ENCODE data around the gene ZCCHC24. TPM values are rescaled to one million over a fixed set of nuclear protein-coding genes. Genes with fewer than 3 reads are reported as not detected.

Gene ZCCHC24
- polyA plus RNA-seq, 4 donors: 21.4 to 77.0 (median 25.6) TPM

DNA sequence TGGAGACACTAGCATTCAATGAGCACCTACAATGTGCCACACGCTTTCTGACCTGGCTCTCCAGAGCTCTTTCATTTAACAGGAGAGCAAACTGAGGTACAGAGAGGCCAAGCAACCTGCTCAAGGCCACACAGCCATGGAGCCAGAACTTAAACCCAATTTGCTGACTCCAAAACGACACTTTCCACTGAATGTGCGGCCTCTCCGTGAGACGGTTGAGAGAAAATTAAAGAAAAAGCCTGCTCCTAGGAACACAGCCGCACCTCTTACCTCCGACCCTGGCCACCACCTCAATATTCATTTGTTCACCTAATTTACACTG lies 42.8 kb downstream of the ZCCHC24 start:
- DNase-seq (ENCODE audit: low read depth in 4 of 4, low spot score in 3 of 4): no peak

DNA sequence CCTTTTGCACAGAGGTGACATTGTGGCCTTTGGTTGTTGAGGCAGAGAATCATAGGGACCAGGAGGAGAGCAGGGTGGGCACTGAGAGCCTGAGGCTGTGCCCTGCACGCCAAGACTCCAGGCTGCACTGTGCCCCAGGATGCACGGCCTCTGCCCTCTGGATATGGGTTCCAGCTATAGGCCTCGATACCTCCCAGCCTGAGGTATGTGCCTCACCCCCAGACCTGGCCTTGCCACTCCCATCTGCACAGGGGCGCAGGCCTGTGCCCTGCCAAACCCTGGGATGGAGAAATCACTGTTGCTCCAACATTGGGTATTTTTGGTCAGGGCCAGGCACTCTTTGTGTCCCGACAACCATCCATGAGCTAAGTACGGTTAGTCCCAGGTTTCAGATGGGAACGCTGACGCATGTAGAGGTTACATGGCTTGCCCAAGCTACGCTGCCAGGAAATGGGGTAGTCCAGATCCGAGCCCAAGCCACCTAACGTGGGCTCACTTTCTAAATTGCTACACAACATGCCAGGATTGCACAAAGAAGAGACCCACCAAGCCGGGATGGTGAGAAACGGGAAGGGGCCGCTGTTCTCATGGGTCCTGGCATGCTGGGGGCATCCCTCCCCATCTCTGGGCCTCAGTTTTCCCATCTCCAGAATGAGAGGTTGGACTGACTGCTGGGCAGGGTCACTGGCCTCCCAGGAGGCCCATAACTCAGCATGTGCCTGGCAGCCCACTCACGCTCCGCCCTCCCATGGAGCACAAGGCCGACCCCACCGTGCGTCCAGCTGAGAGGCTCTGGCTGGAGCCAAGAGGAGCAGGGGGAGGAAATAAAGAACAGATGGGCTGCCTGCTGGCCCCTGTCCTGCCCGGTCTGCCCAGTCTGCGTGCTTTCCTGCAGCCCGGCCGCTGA lies 44.2 kb downstream of the ZCCHC24 start:
- no peak for DNase-seq (ENCODE audit: low read depth in 4 of 4, low spot score in 3 of 4)

DNA sequence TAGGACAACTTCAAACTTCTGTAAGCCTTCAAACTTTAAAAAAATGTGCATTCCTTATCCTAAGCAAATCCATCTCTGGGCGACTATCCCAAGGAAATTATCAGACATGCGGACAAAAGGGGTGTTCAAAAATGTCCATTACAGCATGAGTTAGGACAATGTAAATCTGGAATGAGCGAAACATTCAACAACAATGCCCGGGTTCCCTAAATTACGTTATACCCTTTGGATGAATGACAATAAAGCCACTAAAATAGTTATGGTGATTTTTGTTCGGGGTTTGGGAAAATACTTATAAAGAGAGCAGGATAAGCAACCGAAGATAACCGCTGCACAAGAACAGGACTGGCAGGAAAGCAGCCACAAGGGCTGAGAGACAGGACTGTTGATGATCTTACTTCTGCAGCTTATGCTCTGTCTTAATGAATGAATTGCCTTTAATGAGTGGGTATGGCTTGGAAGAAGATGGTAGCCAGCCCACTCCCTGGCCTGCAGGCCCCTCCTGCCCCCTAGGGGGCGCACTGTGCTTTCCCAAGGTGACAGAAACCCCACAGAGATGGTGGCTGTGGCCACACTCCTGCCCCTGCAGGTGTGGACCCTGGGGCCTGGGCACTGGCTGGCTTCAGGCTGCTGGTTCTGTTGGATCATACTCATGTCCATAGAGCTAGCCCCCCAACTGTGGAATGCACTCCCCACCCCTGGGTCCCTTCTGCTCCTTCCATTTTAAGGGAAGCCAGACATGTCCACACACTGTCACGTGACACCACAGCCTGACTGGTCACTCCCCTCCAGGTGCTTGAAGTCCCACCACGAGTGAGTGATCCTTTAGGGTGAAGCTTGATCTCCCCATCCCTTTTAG lies 45.0 kb downstream of the ZCCHC24 start:
- no peak for DNase-seq (ENCODE audit: low read depth in 4 of 4, low spot score in 3 of 4)

DNA sequence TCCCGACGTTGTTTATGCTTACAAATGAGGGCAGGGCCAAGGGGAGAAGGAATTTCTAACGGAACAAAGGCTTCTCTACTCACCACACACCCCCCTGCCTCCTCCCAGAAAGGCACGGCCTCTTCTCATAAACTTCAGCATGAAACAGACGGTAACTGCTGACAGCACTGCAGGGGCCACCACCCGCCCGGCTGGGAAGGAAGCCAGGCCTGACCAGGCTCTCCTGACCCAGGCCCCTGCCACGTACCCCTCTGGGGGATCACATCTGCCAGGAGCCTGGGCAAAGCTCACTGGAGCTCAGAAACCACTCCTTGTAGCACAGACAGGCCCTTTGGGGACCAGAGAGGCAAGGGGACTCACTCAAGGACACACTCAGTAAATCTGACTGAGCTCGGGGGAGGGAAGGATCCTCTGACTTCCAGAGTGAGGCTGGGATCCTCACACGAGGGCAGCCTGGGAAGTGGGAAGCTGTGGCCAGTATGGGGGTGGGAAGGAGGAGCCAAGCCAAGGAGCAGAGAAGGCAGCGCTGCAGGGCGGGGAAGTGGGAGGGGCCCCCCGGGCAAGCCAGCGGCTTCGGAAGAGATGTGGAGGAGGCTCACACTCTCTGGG lies 46.1 kb downstream of the ZCCHC24 start:
- peak; percentile 57 to 70 (median 64) for DNase-seq (ENCODE audit: low read depth in 4 of 4, low spot score in 3 of 4)

DNA sequence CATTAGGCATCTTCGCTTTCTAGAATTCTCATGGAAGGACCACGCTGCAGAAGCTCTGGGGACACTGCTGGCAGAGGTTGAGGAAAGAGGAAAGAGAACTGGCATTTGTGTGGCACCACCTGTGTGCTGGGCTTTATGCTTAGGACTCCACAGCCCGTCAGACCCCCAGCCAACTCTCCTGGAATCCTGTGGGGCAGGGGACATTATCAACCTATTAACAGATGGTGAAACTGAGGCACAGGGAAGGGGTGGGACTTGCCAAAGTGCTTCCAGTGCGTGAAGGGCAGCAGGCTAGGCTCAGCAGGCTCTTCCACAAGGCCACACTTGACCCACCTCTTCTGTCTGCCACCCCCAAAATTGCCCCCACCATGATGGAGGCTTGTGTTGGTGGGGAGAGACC lies 46.8 kb downstream of the ZCCHC24 start:
- no peak for DNase-seq (ENCODE audit: low read depth in 4 of 4, low spot score in 3 of 4)

DNA sequence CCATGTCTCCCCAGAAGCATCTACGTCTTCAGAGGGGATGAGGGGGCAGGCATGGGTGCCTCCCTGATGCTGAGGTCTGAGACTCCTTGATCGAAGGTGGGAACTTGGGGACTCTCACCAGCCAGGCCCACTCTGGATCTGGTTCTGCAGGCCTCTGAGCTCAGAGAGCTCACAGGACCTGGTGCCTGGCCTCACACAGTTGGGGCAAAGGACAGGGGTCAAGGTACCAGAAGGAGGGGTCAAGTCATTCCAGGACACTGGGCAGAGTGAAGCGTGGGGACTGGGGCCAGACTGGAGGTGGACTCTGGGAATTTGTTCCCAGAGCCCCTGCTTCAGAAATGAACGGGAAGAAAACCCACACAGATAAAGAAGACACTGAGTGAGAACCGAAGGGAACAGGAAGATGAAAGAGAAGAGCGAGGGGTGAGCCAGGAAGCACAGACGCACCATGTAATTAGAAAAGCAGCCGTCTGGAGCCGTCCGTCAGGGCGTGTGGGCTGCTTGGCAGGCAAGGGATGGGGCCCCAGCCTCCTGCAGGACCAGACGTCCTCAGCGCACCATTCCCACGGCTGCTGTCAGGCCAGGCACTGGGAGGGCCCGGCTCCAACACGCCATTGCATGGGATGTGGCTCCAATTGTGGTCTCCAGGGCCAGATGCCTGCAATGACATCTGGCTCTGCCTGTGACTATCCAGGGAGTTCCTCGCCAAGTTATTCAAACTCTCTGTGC lies 47.7 kb downstream of the ZCCHC24 start:
- DNase-seq (ENCODE audit: low read depth in 4 of 4, low spot score in 3 of 4): no peak

DNA sequence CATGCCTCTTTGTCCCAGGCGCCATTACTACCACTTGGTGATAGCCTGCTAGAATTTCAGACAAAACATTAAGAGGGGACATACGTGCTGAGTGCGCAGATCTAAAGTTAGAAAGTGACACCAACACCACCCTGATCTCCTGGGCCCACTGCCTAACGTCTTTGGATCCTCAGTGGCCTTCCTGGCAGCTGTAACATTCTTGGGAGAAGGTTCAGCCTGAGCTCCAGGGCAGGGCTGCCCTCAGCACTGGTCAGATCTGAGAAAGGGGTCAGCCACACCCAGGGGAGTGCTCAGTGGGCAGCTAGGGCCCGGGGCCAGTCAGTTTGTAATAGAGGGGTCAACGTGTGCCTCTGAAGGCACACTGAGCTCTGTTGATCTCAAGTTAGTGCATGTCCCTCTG lies 48.4 kb downstream of the ZCCHC24 start:
- no peak for DNase-seq (ENCODE audit: low read depth in 4 of 4, low spot score in 3 of 4)

DNA sequence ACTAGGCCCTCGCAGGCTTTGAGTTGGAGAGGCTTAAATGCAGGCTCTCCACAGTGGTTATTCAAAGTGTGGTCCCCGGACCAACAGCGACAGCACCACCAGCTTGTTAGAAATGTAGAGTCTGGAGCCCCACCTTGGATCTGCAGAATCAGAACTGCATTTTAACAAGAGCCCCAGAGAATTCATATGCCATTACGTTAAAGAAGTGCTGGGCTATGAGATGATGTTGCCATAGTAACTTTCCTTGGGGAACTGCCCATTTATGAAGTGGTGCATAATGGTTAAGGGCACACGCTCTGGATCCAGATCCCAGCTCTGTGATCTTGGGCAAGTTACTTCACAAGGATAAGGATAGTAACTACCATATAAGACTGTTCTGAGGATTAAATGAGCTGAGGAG lies 48.9 kb downstream of the ZCCHC24 start:
- DNase-seq (ENCODE audit: low read depth in 4 of 4, low spot score in 3 of 4): no peak

DNA sequence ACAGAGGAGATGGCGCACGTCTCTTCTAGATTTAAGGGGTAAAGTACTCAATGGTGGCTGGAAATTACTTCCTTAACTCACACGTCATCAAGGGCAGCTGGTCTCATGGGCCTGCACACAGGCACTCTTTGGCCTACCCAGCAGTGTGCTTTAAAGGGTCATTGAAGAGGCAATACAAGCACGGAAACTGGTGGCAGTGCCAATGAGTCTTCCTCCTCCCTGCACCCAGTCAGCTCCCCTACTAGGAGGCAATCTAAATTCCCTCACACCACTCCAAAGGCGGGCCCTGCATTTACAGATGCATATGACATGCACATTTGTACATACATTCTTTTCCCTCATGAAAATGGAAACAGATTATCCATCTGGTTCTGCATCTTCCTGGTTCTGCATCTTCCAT lies 50.8 kb downstream of the ZCCHC24 start:
- no peak for DNase-seq (ENCODE audit: low read depth in 4 of 4, low spot score in 3 of 4)

DNA sequence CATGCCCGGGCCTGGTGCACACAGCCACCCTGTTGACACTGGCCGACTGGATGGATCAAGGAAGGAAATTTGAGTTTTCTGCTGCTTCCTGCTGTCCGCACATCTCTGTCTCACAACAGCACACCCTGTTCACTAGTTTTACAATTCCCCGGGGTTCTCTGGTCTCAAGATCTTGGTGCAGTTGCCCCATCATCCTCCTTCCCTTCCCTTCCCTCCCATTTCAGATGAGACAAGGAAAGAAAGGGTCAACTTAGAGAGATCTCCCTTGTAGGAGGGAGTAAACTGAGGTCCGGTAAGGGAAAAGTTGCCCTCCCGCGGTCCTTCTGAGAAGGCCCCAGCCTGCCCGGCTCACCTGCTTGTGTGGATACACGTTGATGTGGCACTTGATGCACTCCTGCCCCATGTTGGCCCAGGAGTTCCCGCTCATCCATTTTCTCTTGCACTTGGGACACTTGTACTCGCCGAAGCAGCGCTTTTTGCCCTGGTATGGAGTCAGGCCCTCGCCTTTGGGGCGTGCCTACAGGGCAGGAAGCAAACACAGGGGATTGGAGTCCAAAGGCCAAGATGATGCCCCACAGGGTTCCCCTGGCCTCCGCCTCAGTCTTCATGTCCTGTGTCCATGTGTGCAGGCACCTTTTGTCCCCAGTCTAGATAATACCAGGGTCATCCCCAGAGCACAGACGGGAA lies 51.4 kb downstream of the ZCCHC24 start:
- no peak for DNase-seq (ENCODE audit: low read depth in 4 of 4, low spot score in 3 of 4)

DNA sequence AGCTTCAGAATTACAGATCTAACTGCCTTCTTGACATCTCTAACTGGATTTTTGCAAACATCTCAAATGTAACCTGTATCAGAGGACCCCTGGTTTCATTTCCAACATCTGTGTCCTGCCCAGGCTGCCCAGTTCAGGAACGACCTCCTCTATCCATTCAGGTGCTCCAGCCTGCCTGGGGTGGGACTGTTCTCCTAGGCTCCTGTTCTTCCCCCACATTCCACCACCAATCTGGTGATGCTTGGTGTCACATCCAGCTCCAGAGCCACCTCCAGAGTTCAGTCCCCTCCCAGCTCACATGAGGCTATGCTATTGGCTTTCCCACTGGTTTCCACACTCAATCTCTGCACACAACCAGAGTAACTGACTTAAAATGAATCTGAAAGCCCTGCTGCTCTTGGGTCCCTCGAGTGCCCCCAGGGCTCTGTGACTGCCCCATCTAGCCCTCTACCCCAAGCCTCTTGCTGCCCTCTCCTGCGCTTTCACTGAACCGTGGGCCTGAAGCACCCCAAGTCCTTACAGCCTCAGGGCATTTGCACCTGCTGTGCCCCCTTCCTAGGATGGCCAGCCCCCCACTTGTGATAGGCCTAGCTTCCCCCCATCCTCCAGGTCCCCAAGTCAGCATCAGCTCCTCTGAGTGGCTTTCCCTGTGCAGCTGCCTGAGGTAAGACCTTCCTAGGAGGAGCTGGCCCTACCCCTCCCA lies 52.1 kb downstream of the ZCCHC24 start:
- DNase-seq (ENCODE audit: low read depth in 4 of 4, low spot score in 3 of 4): no peak

DNA sequence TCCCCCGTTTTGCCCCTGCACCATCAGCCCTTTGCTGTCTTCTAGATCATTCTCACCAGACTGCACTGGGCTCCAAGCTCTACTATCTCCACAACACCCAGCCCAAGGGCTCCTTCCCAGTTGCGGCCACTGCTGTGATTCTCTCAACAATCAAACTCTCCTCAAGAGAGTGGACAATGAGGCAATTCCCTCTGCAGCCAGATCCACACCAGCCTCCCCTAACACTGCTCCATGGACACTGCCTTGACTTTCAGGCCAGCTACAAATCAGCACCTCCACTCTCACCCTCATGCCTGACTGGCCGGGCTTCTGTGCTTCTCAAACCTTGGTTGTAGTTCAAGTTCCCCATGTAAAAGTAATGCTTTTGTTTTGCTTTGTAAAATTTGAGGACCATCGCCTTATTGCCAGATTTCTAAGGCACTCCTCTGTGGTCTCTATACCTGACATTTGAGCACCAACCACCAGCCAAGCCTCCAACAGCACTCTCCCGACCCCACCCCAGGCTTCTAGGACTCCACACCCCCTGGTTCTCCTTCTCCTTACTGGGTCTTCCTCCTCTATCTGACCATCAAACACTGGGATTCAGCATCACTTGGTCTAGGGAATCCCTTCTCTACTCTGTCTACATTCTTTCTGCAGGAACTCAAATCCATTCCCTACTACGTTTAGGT lies 52.8 kb downstream of the ZCCHC24 start:
- DNase-seq (ENCODE audit: low read depth in 4 of 4, low spot score in 3 of 4): no peak

DNA sequence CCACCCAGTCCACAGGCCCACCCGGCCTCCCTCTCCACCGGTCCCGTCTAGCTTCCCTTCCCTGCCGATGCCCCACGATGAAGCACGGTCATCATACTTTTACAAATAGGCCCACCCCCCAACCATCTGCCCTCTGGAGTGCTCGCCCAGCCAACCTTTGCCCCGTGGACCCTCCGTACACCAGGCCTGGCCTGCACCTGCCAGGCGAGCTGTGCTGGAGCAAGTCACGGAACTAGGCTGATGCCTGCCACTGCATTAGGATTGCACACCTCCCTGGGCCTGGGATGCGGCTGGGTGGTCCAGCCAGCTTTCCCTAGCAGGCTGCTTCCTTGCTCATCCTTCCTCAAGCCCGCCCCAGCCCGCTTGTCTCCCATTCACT lies 53.4 kb downstream of the ZCCHC24 start:
- no peak for DNase-seq (ENCODE audit: low read depth in 4 of 4, low spot score in 3 of 4)

DNA sequence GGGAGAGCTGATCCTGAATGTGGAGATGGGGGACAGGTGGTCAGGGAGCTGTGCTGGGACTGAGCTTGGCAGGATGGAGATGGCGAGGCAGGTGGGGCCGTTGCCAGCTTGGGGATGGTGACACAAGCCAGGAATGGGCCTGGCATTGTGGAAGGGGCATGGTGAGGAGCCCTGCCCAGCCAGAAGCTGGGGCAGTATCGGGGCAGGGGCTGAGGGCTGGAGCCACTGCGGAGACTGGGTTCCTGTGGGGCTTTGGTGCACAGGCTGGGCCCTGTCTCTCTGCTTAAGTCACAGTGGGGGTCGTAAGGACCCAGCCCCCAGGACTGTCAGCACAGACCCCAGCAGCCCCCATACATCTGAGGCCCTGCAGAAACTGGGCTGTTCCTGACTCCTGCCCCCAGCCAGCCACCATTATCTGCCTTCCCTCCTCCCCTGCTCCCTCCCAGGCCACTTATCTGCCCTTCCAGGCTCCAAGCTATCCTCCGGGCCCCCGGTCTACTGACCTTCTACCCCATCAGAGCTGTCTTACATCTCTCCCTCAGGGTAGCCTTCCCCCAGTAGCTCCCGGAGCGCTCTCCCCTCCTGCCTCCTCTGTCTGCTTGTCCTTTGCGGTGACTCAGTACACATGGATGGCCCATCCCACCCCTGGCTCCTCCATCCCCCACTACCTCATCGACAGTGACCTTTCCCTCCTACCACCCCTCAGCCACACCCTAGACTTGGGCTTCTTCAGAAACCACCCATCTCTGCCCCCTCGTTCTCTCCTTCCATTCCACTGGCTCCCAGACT lies 54.0 kb downstream of the ZCCHC24 start:
- no peak for DNase-seq (ENCODE audit: low read depth in 4 of 4, low spot score in 3 of 4)

DNA sequence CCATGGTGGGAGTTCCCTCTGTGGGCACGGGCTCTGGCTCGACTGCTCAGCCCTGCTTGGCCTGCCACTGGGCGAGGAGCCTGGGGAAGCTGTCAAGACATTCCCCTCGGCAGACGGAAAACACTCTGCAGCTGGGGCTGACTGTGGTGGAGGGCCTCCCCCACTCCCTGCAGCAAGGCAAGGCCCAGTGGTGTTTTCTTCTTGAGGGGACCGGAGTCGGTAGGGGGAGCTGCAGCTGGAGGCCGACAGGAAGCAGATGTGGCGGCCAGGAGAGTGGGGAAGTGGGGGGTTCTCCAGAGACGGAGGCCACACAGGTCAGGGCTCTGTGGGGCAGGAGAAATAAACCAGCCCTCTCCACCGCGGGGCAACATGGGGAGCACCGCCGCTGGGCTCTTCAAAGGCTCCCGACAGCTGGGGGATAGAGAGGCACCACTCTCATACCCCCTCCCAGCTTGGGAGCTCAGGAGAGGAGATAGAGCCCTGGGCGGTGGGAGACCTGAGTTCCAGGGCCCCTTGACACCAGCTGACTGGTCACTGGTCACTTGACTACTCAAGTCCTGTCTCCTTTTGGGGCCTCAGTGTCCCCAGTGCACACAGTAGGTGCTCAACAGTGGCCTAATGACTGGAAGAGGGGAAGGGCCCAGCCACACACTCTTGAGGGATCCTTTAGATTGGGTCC lies 54.7 kb downstream of the ZCCHC24 start:
- no peak for DNase-seq (ENCODE audit: low read depth in 4 of 4, low spot score in 3 of 4)

DNA sequence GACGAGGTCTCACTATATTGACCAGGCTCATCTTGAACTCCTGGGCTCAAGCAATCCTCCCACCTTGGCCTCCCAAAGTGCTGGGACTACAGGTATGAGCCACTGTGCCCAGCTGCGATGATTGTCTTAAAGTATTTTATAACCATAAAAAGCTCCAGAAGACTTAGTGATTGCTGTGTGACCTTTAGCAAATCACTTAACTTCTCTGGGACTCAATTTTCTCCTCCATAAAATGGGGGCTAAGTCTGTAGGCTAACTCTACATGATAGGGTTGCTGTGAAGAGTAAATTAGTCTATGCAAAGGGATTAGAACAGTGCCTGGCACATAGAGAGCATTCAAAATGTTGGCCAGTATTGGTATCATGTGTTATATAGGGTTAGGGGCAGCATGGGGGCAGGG lies 55.4 kb downstream of the ZCCHC24 start:
- DNase-seq (ENCODE audit: low read depth in 4 of 4, low spot score in 3 of 4): no peak

DNA sequence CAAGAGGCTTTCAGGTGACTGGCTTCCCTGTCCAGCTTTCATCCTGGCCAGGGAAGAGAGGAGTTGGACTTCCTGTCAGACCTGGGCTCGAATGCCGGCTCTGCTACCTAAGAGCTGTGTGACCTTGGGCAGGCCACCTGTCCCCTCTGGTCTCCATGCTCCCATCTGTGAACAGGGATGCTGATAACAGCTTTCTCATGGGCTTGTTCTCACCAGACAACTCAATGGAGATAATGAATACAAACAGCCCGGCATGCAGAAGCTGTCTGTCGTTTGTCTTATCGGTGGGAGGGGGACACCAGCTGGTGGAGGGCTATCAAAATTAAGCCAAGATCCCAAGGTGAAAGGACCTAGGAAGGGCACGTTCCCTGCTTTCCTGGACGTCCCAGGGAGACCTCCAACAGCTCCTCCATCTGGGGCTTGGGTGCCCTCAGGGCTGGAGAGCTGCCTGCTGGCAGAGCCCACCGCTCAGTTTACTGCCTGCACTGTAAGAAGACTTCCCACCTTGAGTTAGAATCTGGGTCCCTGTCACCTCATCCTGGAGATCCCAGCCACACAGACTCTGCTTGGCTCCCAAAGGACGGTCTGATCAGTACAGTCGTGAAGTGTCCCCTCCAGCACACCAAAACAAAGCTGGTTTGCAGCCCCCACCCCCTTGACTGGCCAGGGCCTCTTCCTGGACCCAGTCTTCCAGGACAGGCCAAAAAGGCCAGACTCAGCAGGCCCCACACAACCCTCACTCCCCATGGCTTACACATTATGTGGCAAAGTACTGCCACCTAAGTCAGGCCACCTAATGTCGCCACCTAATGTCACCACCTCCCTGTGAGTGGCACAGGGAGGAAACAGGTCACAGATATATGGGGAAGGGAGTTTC lies 57.2 kb downstream of the ZCCHC24 start:
- DNase-seq (ENCODE audit: low read depth in 4 of 4, low spot score in 3 of 4): no peak
